Measurements from ENCODE around the gene TEX51.

DNA sequence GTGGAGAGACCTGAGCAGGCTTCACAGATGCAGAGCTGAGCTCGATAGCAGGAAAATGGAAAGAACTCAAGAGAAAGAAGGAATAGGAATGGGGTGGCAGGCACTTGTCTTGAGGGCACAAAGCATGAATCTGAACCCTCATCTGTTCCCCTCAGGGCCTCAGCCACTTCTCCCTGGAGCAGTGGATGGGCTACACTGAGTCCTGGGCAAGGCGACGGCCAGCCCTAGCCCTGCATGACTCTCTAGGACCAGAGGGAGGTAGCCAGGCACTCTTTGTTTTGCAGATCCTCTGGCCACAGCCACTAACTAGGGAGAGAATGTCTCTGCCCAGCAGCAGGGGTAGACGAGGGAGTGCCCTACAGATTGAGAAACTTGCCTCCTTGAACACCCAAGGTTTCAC lies 3.4 kb upstream of the TEX51 start:
- no peak for TF ChIP-seq CTCF (IDR thresholded peaks at IDR 0.05)
- no peak for TF ChIP-seq EZH2phosphoT487 (IDR thresholded peaks at IDR 0.05; ENCODE audit: borderline replicate concordance, low read depth)
- no peak for TF ChIP-seq GABPA (IDR thresholded peaks at IDR 0.05; ENCODE audit: low read depth)
- no peak for TF ChIP-seq NRF1 (IDR thresholded peaks at IDR 0.05; ENCODE audit: low read depth, low read length)
- no peak for TF ChIP-seq MEF2A (IDR thresholded peaks at IDR 0.05; ENCODE audit: borderline replicate concordance, low read depth)
- no peak for TF ChIP-seq EP300 (IDR thresholded peaks at IDR 0.05; ENCODE audit: borderline replicate concordance in 1 of 2, low read depth in 1 of 2, low read length in 1 of 2)
- TF ChIP-seq YY1 (IDR thresholded peaks at IDR 0.05; ENCODE audit: low read depth) = no peak
- TF ChIP-seq, protein P1, sequence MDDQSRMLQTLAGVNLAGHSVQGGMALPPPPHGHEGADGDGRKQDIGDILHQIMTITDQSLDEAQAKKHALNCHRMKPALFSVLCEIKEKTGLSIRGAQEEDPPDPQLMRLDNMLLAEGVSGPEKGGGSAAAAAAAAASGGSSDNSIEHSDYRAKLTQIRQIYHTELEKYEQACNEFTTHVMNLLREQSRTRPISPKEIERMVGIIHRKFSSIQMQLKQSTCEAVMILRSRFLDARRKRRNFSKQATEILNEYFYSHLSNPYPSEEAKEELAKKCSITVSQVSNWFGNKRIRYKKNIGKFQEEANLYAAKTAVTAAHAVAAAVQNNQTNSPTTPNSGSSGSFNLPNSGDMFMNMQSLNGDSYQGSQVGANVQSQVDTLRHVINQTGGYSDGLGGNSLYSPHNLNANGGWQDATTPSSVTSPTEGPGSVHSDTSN (IDR thresholded peaks at IDR 0.05) = no peak
- TF ChIP-seq, protein P2, sequence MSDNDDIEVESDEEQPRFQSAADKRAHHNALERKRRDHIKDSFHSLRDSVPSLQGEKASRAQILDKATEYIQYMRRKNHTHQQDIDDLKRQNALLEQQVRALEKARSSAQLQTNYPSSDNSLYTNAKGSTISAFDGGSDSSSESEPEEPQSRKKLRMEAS (IDR thresholded peaks at IDR 0.05; ENCODE audit: low read depth) = no peak
- no peak for TF ChIP-seq FOSL2 (IDR thresholded peaks at IDR 0.05; ENCODE audit: borderline replicate concordance, low read depth)

Measured in SK-N-SH (cell line).